Measurements from ENCODE around the gene CAMK2A.

Gene CAMK2A

DNA sequence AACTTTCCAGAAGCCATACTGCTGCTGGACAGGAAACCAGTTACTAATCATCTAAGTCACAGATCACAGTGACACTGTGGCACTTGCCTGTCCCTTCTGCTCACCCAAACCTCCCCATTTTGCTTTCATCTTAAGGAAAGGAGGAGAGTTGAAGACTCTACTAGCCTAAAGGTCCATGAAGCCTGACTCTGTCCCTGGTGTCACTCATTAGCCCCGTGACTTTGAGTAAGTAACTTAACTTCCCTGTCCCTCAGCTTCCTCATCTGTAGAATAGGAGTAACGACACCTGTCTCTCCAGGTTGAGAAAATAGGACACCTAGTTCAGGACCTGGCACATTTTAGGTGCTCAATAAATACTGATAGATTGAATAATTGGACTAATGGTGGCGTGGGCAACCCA is 100.2 kb downstream of the CAMK2A start:
- DNase-seq (ENCODE audit: low read depth in 1 of 2, low spot score in 1 of 2) = no peak

DNA sequence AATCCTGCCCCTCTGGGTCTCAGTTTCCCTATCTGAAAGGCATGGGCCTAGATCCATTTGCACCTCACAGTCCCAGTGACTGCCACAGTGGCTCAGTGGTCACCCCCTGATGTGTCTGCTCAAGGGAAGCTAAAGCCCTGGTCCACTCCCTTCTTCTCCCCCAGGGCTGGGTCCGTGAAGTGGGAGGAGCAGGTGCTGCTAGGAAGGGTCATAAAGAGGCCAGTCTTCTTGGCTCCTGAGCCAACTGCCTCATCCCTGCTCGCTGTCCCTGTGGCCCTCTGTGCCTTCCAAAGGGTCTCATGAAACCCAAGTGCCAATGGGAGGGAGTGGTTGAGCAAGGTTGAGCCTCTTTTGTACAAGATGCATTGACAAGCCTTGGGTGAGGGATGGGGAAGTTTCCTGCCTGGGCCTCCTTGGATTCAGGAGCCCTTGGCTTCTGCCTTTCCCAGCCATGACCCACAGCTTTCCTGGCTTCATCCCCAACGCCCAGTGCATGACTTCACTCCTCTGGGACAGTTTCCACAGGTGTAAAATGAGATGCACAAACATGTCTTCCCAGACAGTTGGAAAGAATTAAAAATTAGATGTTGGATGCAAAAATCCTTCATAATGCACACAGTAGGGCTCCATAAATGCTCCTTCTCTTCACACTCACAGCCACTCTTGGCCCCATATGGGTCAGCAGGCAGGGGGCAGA is 101.3 kb downstream of the CAMK2A start:
- DNase-seq (ENCODE audit: low read depth in 1 of 2, low spot score in 1 of 2) = no peak

DNA sequence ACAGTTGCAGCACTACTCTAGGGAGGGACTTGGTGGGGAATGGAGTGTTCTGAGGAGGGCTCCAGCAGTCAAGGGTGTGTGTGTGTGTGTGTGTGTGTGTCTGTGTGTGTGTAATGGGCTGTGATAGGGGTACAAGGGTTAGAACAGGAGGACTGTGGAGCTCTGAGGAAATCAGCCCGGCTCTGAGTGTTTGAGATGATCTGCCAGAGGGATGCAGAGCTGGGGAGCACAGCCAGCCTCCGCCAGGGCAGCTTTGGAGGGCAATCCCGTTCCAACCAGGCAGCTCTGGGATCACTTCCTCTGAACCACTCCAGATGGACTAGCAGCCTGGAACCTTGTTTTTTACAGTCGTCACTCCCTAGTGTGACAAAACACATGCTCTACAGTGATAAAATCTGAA is 102.7 kb downstream of the CAMK2A start:
- no peak for DNase-seq (ENCODE audit: low read depth in 1 of 2, low spot score in 1 of 2)

DNA sequence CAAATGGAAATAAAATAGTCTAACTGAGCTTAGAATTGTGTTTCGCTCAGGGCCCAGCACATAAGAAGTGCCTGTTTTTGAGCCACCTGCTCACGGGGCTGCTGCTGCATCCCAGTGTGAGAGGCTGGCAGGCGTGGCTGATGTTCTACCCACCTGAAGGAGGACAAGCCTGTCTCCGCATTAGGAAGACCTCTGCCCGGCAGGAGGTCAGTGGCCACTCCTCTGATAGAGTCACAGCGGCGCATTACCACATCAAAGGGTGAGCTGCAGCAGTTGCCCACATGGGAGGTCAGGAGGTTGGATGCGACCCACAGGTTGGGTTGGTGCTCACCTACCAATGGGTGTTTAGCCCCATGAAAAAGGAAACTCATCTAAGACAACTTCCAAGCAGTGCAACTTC is 103.4 kb downstream of the CAMK2A start:
- no peak for DNase-seq (ENCODE audit: low read depth in 1 of 2, low spot score in 1 of 2)

DNA sequence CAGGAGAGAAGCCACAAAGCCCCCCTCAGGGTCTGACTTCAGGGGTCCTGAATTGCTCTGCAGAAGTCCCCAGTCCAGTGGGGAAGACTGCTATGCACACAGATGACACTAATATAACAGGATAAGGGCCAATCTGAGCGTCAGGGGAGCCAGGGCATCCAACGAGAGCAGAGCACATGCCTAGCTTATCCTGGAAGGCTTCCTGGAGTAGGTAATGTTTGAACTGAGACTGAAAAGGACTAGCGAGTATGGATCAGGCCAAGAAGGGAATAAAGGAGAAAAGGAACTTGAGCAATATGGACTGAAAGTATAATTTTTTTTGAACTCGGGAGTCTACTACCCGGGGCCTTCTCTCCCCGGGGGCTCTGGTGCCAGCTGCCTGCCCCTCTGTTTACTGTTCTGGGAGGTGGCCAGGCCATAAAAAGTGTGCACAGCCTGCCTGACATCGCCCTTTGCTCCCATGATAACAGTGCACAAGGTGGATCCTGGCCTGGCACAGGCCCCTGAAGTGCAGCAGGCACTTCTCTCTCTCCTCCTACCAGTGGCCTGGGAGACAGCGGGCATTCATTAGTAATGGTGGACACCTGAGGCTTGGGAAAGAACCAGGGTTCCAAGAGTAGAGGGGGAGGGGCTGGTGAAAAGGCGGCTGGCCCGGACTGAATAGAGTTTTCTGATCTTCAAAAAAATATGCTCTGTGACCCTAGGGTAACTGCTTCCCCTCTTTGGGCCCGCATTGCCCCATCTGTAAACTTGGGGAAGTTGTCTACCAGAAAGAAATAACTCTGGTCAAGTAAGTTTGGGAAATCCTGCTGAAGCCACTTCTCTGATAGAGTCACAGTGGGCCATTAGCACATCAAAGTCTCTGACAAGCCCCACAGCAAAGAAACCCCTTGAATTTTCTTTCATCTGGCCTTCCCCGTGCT is 104.3 kb downstream of the CAMK2A start:
- DNase-seq (ENCODE audit: low read depth in 1 of 2, low spot score in 1 of 2) = no peak

DNA sequence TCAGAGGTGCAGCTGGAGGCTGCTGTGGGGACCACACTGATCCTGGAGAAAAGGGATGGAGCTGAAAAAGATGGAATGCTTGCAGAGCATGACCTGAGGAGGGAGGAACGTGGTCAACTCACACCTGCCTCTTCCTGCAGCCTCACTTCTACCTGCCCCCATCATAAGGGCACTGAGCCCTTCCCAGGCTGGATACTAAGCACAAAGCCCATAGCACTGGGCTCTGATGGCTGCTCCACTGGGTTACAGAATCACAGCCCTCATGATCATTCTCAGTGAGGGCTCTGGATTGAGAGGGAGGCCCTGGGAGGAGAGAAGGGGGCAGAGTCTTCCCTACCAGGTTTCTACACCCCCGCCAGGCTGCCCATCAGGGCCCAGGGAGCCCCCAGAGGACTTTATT is 105.6 kb downstream of the CAMK2A start:
- DNase-seq (ENCODE audit: low read depth in 1 of 2, low spot score in 1 of 2) = no peak

DNA sequence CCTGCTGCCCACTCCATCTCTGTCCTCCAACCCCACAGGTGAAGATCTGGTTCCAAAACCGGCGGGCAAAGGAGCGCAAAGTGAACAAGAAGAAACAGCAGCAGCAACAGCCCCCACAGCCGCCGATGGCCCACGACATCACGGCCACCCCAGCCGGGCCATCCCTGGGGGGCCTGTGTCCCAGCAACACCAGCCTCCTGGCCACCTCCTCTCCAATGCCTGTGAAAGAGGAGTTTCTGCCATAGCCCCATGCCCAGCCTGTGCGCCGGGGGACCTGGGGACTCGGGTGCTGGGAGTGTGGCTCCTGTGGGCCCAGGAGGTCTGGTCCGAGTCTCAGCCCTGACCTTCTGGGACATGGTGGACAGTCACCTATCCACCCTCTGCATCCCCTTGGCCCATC is 106.1 kb downstream of the CAMK2A start:
- no peak for DNase-seq (ENCODE audit: low read depth in 1 of 2, low spot score in 1 of 2)

DNA sequence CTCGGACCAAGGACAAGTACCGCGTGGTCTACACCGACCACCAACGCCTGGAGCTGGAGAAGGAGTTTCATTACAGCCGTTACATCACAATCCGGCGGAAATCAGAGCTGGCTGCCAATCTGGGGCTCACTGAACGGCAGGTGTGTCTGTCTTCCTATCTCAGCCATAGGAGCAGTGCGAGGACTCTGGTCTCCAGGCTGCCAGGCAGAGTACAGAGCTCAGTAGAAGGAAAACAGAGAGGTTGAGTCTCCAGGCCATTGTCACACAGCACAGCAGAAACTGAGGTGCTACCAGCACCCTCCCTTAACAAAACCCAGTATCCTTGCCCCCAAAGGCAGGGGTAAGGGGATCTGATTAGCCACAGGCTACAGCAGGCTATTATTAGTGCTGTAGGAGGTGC is 106.8 kb downstream of the CAMK2A start:
- DNase-seq (ENCODE audit: low read depth in 1 of 2, low spot score in 1 of 2) = no peak

DNA sequence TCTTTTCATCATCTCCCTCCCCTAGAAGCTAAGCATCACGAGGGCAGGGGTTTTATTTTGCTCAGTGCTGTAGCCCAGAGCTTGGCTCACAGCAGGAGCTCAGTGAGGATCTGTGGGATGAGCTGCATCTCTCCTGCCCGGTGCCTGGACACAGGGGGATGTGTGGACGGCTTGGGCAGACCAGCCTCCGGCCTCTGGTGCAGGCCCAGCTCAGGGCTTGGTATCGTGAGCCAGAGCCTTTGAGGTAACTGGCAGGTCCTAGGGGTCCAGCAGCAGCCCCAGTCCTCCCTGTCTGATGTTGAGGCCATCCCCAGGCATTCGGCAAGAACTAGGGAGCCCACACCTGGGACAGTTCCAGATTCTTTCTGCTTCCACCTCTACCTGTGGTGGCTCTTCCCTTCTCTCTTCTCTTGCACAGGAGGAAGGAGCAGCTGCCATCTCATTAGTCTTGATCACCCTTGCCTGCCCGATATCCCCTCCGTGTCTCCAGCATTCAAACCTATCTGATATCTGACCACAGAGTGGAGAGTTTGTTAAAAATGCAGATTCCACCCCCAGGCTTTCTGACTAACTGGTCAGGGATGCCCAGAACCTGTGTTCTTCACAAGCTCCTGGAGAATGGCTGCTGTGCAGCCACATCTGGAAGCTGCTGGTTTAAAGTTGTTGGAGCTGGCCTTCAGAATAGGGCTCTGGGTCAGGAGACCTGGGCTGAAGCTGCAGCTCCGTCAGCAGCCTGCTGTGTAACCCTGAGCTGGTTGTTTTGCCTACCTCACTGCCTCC is 107.6 kb downstream of the CAMK2A start:
- DNase-seq (ENCODE audit: low read depth in 1 of 2, low spot score in 1 of 2) = no peak

DNA sequence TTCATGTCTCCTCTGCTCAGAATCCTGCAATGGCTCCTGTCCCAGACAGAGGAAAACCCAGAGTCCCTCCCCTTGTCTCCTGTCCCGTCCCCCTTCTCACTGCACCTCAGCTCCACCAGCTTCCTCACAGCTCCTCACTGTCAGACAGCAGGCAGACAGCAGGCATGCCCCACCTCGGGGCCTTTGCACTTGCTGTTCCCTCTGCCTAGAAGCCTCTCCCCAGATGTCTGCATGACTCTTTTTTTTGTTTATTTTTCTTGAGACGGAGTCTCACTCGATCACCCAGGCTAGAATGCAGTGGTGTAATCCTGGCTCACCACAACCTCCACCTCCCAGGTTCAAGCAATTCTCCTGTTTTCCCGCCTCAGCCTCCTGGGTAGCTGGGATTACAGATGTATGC is 108.5 kb downstream of the CAMK2A start:
- DNase-seq (ENCODE audit: low read depth in 1 of 2, low spot score in 1 of 2) = no peak

DNA sequence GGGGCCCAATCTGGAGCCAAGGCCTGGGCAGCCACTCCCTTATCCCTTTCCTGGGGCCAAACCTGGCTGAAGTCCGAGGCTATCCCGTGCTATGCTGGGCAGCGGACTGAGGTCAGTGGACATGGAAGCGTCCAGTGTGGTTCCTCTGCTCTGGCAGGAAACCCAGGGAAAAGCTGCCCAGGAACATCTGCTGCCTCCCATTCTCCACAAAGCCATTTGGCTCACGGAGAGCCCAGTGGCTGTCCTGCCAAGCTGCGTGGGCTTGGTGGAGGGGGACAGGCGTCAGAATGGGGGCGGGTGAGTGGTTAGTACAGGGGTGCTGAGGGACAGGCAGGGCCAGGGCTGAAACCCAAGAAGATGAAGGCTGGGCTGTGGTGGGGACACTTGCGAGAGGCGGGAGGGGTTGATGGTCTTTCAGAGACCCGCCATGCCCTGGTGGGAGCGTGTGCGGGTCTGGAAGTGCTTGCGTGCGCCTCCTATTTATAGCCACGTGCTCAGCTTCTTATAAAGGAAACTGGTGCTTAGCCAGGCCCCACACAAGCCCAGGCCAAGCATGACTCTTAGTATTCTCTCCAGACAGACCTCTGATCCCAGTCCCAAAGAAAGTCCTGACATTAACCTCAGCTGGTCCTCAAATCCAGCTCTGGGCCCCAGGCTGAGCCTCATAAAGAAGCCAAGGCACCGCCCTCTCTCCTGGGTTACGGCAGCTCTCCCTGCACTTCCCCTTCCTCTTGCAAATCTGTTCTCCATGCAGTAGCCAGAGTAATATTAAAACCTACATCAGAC is 109.1 kb downstream of the CAMK2A start:
- no peak for DNase-seq (ENCODE audit: low read depth in 1 of 2, low spot score in 1 of 2)

DNA sequence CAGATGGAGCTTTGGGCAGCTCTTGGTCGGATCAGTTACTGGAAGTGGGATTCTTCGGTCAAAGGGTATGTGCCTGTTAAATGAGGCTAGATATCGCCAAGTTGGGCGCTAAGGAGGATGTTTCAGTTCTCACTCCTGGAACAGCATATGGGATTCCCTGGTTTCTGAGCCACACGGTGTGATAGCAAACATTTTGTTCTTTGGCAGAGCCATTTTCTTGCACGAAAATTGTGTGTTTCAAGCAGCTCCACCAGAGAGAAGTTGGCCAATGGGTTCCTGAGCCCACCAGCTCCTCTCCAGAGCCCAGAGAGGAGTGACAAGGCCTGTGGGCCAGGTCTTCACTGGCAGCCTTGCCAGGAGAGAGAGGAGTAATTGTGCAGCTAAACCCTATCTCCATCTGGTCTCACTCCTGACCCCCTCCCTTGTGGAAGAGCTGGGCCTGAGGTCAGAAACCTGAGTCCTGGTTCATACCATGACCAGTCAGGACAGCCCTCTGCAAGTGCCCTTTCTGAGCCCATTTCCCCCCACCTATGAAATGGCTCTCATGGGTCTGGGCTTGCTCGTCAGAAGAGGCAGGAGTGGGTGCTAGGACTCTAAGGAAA is 110.5 kb downstream of the CAMK2A start:
- DNase-seq (ENCODE audit: low read depth in 1 of 2, low spot score in 1 of 2) = no peak

DNA sequence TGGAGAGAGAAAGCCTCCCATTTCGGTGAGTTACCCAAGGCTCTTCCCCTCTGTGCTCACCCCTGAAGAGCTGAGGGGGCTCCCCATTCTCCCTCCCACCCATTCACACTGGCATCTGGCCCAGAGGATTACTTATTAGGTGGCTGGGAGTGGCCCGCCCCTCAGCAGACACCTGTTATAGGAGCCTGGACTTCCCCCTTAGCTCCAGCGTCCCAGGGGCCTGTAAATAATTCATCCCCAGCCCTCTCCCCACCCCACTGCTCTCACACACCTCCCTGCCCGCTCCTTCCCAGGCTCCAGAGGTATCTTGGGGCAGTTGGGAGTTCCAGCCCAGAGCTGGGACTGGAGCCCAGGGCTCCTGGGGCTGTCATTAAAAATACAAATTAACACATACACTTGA is 111.3 kb downstream of the CAMK2A start:
- no peak for DNase-seq (ENCODE audit: low read depth in 1 of 2, low spot score in 1 of 2)

DNA sequence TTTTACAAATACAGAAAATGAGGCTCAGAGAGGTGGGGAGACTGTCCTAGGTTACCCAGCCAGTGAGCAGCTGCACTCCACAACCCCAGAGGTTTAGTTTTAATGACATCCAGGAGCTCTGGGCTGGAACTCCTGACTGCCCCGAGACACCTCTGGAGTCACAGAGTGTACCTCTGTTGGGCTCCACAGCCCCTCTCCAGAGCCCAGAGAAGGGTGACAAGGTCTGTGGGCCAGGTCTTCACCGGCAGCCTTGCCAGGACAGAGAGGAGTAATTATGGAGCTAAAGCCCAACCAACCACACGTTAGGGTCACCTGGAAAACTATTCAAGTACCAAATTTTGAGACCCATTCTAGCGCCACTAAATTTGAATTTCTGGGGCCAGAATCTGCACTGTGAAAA is 111.9 kb downstream of the CAMK2A start:
- no peak for DNase-seq (ENCODE audit: low read depth in 1 of 2, low spot score in 1 of 2)

DNA sequence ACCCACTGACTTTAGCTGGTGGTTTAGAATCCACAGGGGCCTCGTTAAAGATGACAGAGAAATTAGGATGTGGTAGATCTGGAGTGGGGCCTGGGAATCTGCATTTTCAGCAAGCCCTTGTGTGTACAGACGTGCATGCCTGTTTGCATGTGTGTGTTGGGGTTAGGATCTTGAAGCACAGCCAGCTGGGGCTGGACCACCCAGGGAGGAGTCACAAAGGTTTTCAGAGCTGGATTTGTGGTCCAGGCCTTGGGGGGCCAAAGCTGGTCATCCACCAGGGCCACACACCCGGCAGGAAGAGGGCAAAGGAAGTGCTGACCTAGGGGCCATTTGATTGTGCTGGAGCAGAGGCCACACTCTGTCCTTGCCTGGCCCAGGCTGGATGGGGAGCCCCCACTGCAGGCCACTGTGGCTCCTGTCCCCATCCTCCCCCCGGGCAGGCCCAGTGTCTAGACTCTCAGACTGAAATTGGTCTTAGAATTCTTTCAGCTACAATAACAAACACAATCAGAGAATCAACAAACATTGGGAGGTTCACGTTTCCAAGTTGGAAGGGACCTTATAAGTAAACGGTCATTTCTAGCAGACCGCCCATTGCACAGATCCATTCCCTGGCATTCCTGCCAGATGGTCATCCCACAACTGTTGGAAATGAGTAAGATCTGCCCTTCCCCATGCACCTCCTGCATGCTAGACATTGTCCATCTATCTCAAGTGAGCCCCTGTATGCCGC is 112.7 kb downstream of the CAMK2A start:
- DNase-seq (ENCODE audit: low read depth in 1 of 2, low spot score in 1 of 2) = no peak

DNA sequence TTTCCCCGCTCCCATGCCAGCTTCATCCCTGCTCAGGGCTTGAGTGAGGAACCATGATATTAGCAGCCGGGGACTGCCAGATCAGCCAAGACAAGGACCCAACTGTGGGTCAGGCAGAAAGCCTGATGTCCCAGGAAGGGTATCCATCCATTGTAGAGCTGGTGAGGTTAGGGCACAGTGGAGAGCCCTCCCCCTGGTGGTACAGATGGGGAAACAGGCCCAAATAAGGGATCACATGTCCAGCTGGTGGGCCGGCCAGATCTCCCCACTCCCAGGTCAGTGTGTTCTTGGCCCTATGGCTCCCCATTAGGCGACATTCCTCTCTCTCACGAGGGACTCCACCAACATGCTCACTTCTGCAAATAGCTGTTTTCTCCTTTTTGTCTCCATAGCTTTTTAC is 114.0 kb downstream of the CAMK2A start:
- DNase-seq (ENCODE audit: low read depth in 1 of 2, low spot score in 1 of 2) = no peak

DNA sequence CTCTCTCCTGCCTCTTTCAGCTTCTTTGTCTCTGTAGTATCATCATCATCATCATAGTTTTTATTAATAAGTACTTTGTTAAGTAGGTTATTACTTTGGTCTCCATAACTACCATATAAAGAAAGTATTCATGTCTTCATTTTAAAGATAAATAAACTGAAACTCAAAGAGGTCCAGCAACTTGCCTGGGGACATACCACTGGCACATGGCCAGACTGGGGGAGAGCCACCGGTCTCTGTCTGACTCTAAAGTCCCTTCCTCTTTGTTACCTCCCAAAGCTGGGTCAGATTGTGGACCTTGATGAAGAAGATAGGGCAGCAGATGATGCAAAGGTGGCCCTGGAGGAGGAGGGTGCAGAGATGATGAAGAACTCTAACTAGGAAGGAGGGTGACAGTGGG is 114.5 kb downstream of the CAMK2A start:
- DNase-seq (ENCODE audit: low read depth in 1 of 2, low spot score in 1 of 2) = no peak

DNA sequence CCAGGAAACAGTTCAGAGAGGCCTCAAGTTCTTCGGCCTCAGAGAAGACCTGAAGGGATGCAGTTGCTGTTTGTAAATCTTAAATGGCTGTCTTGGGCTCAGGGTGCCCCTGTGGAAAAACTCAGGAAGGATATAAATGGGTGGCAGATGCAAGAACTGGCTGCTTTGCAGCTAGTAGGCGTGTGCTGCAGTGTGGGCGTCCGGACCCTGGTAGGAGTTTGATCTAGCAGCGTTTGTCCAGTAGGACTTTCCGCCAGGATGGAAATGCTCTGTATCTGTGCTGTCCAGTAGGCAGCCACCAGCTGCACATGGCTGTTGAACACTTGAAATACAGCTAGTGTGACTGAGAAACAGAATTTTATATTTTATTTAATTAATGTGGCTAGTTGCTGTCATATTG is 115.3 kb downstream of the CAMK2A start:
- DNase-seq (ENCODE audit: low read depth in 1 of 2, low spot score in 1 of 2) = no peak

DNA sequence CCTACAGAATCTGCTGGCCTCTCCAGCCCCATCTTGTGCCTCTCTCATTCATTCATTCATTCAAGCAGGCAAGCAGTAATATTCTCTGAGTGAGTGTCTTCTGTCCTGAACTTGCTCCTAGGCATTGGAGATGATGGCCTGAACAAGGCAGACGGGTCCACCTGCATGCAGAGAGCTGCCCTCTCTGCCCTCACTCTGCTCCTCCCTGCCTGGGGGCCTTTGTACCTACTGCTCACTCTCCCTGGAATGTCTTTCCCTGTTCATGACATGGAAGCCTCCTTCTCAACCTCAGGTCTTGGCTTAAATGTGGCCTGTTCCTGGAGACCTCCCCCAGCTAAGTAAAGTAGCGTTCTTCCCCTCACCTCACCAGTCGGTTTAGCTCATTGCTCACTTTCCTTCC is 116.4 kb downstream of the CAMK2A start:
- no peak for DNase-seq (ENCODE audit: low read depth in 1 of 2, low spot score in 1 of 2)

DNA sequence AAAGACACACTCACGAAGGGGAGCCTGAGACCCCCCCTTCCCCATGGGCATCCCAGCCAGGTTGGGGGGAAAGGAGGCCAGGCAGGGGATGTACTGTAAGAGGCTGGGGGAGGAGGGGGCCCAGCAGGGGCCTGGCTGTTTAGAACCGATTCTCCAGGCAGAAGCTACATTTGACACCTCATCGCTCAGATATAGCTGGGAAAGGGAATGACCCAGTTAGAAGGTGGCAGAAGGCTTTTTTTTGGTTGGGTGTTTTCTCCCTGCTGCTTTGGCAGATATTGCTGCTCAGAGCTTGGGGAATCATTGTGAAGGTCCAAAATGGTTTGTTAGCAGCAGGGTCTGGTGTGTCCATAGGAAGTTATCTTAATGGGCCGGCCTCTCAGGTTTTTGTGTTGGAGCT is 117.0 kb downstream of the CAMK2A start:
- no peak for DNase-seq (ENCODE audit: low read depth in 1 of 2, low spot score in 1 of 2)

Measured in stimulated activated CD4-positive, alpha-beta T cell treated with anti-CD3 and anti-CD28 coated beads, Interleukin-15, amount 100 ng/mL, for 1 hour (primary cell).